ENCODE measurements around the gene TXNDC12.

DNA sequence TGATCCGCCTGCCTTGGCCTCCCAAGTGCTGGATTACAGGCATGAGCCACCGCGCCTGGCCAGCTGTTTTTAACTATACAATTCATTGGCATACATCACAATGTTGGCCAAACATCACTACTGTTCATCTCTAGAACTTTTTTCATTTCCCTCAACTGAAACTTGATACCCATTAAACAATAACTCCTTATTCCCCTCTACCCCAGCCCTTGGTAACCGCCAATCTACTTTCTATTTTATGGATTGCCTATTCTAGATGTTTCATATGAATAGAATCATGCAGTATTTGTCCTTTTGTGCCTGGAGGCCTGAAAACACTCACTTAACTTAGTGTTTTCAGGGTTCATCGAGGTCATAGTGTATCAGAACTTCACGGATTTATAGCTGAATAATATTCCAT is 17.3 kb upstream of the TXNDC12 start:
- TF ChIP-seq CREB1 (IDR thresholded peaks at IDR 0.05; ENCODE audit: low read depth) (no peak), FOXM1 (IDR thresholded peaks at IDR 0.05; ENCODE audit: borderline replicate concordance, low read depth) (no peak), EP300 (IDR thresholded peaks at IDR 0.05; ENCODE audit: borderline replicate concordance) (no peak), NFIC (IDR thresholded peaks at IDR 0.05) (no peak), TAF1 (IDR thresholded peaks at IDR 0.05; ENCODE audit: low read depth) (no peak), CEBPB (IDR thresholded peaks at IDR 0.05) (no peak), ZBTB7A (IDR thresholded peaks at IDR 0.05; ENCODE audit: low read depth) (no peak)
- TF ChIP-seq, protein P1, sequence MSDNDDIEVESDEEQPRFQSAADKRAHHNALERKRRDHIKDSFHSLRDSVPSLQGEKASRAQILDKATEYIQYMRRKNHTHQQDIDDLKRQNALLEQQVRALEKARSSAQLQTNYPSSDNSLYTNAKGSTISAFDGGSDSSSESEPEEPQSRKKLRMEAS (IDR thresholded peaks at IDR 0.05), result no peak
